Breast epithelium (tissue), 4 donors: ENCODE measurements around the gene ZIM2. TPM values are rescaled to one million over a fixed set of nuclear protein-coding genes. Genes with fewer than 3 reads are reported as not detected.
"Not testable (repeated sequence)": the region's sequence is repeated elsewhere in the genome, so short reads cannot be mapped to it uniquely, and the experiment has no call there.

Experiments
- DNase-seq, 2 donors: peaks; one replicate each; pipeline ENCODE4 v3.0.0-alpha.2; 2019; ENCODE audit warnings: low spot score in 2 of 2
- H3K27ac ChIP-seq, 2 donors: fragments of 200-600 bp; sonication (generic) in 1 of 2; one replicate each; pipeline ENCODE4 v1.5.1; 2016 to 2019; ENCODE audit warnings: mild to moderate bottlenecking in 1 of 2
- H3K27me3 ChIP-seq, 2 donors: fragments of 200-600 bp; sonication (generic) in 1 of 2; one replicate each; pipeline versions ENCODE4 v1.5.1 to v1.6.0; 2017 to 2019; ENCODE audit warnings: control low read depth in 1 of 2, mild to moderate bottlenecking in 1 of 2
- H3K36me3 ChIP-seq: fragments of 200-600 bp; one replicate; pipeline ENCODE4 v1.5.1; 2019
- H3K4me1 ChIP-seq, 2 donors: fragments of 200-600 bp; sonication (generic); one replicate each; pipeline ENCODE4 v1.5.1; 2016 to 2019; ENCODE audit warnings: control low read depth in 1 of 2
- H3K4me3 ChIP-seq, 3 donors: fragments of 200-600 bp; sonication (generic); 1 replicate in 2 of 3; 2 replicates in 1 of 3; pipeline ENCODE4 v1.5.1; 2016 to 2019; ENCODE audit warnings: mild to moderate bottlenecking in 3 of 3, moderate library complexity in 2 of 3
- H3K9me3 ChIP-seq, 2 donors: fragments of 200-600 bp; sonication (generic) in 1 of 2; one replicate each; pipeline ENCODE4 v1.5.1; 2016 to 2019; ENCODE audit warnings: control low read depth in 1 of 2
- CTCF ChIP-seq, 3 donors: fragments of 450-650 bp; IDR thresholded peaks; one replicate each; pipeline ENCODE4 v1.5.1; 2016 to 2017; ENCODE audit warnings: antibody characterized with exemption in 3 of 3, mild to moderate bottlenecking in 3 of 3, moderate library complexity in 3 of 3
- POLR2A ChIP-seq: fragments of 450-650 bp; IDR thresholded peaks from one replicate; pipeline ENCODE4 v1.6.1; 2016; ENCODE audit warnings: antibody characterized with exemption, mild to moderate bottlenecking, moderate library complexity
- POLR2AphosphoS5 ChIP-seq, 3 donors: sonication (generic); formaldehyde crosslinking; IDR thresholded peaks; one replicate each; pipeline ENCODE4 v1.6.1; 2017; ENCODE audit warnings: antibody characterized with exemption in 3 of 3
- intact Hi-C: fragments of 100-400 bp; cut with DNase I; formaldehyde crosslinking; loops from one replicate; pipeline ENCODE4 v1.15.1; 2023; ENCODE audit warnings: low total_unique reads
- total RNA-seq, 3 donors: library from RNA; depleted of rRNA; stranded (reverse); fragments of >200 nt; gene quantifications; one replicate each; pipeline ENCODE4 v1.1.0, GENCODE V29; 2016

The ZIM2 gene
- total RNA-seq, 3 donors from 2014 or later, result 0.48 to 1.6 (median 1.3) TPM

- TF ChIP-seq POLR2AphosphoS5 (IDR thresholded peaks at IDR 0.05) (no peak), POLR2A (no peak), CTCF (IDR thresholded peaks at IDR 0.05) (no peak)
- no peak overlapping the region for H3K27ac ChIP-seq
- no peak for DNase-seq
- H3K36me3 ChIP-seq, result no peaks in the 10 kb centered on the region
- no peaks in the 10 kb centered on the region for H3K4me1 ChIP-seq
- peaks cover 10 to 13% of the 10 kb centered on the region in 2 donors for H3K9me3 ChIP-seq
- no peaks in the 10 kb centered on the region for H3K27me3 ChIP-seq
- intact Hi-C loops, result no loop called here
- H3K4me3 ChIP-seq, result no peak overlapping the region
Observed at GRCh38 chr19:56869886-56870285, 29.4 kb upstream of the ZIM2 start.

- no peaks in the 10 kb centered on the region for H3K36me3 ChIP-seq
- peaks cover 11 to 12% of the 10 kb centered on the region in 2 donors for H3K9me3 ChIP-seq
- no peak for DNase-seq
- TF ChIP-seq POLR2A (no peak), CTCF (IDR thresholded peaks at IDR 0.05) (no peak), POLR2AphosphoS5 (IDR thresholded peaks at IDR 0.05) (no peak)
- H3K4me1 ChIP-seq, result no peaks in the 10 kb centered on the region
- H3K27ac ChIP-seq, result no peak overlapping the region
- H3K27me3 ChIP-seq, result peaks cover 0 to 11% of the 10 kb centered on the region in 2 donors
- no peak overlapping the region for H3K4me3 ChIP-seq
- intact Hi-C loops, result no loop called here
Observed at GRCh38 chr19:56868446-56868845, 27.9 kb upstream of the ZIM2 start.

DNA sequence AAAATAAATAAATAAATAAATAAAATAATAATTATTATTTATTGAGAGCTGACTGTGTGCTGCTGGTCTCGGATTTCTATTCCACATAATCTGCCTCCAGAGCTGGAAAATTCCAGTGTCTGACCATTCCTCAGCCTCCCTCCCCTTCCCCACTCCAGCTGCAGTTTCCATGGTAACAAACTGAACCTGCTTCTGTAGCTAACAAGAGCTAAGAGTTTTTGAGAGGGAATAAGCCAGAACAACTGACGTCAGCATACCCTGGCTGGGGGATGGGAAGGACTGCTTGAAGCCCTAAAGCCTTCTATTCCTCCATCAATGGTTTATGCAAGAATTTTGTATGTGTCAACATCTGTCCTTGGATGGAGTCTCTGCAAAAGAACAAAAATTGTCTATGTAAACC is 26.0 kb upstream of the ZIM2 start:
- Histone ChIP-seq H3K4me3 (no peak overlapping the region), H3K27ac (no peak overlapping the region), H3K4me1 (no peaks in the 10 kb centered on the region), H3K36me3 (no peaks in the 10 kb centered on the region), H3K9me3 (peaks cover 8 to 12% of the 10 kb centered on the region in 2 donors), H3K27me3 (peaks cover 0 to 11% of the 10 kb centered on the region in 2 donors)
- TF ChIP-seq POLR2A (no peak), POLR2AphosphoS5 (IDR thresholded peaks at IDR 0.05) (no peak), CTCF (IDR thresholded peaks at IDR 0.05) (no peak)
- intact Hi-C loops, result no loop called here
- DNase-seq, result no peak

- H3K36me3 ChIP-seq, result no peaks in the 10 kb centered on the region
- no peak overlapping the region for H3K4me3 ChIP-seq
- intact Hi-C loops, result no loop called here
- peaks cover 0 to 11% of the 10 kb centered on the region in 2 donors for H3K27me3 ChIP-seq
- H3K4me1 ChIP-seq, result no peaks in the 10 kb centered on the region
- peaks cover 8 to 12% of the 10 kb centered on the region in 2 donors for H3K9me3 ChIP-seq
- TF ChIP-seq POLR2AphosphoS5 (IDR thresholded peaks at IDR 0.05) (no peak), CTCF (IDR thresholded peaks at IDR 0.05) (no peak), POLR2A (no peak)
- H3K27ac ChIP-seq, result no peak overlapping the region
- no peak for DNase-seq
Observed at GRCh38 chr19:56864443-56865125, 24.1 kb upstream of the ZIM2 start.

DNA sequence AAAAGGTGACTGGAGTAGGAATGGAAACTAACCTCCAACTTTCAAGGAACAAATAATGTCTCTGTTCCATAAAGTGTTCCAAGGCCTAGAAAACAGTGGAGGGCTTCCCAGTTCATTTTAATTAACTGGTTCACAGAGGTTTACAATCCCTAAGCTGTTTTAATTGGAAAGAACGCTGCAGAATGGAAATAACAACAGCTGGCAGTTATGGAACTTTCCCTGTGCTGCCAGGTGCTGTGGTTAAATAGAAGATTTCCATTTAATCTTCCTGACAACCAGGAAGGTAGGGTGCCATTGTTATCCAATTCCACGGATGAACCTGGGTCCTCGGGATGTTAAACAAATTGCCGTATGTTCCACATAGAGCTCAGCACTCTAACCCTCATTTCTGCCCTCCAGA is 22.2 kb upstream of the ZIM2 start:
- Histone ChIP-seq H3K27me3 (peaks cover 0 to 11% of the 10 kb centered on the region in 2 donors), H3K4me1 (no peaks in the 10 kb centered on the region)
- intact Hi-C loops, result no loop called here

DNA sequence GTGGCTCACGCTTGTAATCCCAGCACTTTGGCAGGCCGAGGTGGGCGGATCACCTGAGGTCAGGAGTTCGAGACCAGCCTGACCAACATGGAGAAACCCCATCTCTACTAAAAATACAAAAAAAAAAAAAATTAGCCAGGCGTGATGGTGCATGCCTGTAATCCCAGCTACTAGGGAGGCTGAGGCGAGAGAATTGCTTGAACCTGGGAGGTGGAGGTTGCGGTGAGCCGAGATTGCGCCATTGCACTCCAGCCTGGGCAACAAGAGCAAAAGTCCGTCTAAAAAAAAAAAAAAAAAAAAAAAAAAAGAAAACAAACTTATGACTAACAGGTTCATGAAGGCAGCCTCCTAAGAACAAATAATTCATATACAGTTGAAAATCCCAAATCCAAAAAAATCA is 19.9 kb upstream of the ZIM2 start:
- not testable (repeated sequence) for H3K4me1 ChIP-seq

More for the DNA sequence above, 22.2 kb upstream of the ZIM2 start:
- no peak for TF ChIP-seq POLR2AphosphoS5 (IDR thresholded peaks at IDR 0.05)
- TF ChIP-seq CTCF (IDR thresholded peaks at IDR 0.05), result no peak
- TF ChIP-seq POLR2A, result no peak
- no peak for DNase-seq
- H3K27ac ChIP-seq, result no peak overlapping the region
- peaks cover 8 to 12% of the 10 kb centered on the region in 2 donors for H3K9me3 ChIP-seq
- H3K4me3 ChIP-seq, result no peak overlapping the region
- no peaks in the 10 kb centered on the region for H3K36me3 ChIP-seq

More for the DNA sequence above, 19.9 kb upstream of the ZIM2 start:
- intact Hi-C loops, DNase-seq, H3K27ac ChIP-seq, H3K36me3 ChIP-seq, H3K4me3 ChIP-seq: not testable (repeated sequence)
- Histone ChIP-seq H3K27me3 (peaks cover 0 to 11% of the 10 kb centered on the region in 2 donors), H3K9me3 (peaks cover 8 to 12% of the 10 kb centered on the region in 2 donors)
